ENCODE measurements around the gene MYH7B.

- TF ChIP-seq CTCF (IDR thresholded peaks at IDR 0.05) = no peak
- no peak for TF ChIP-seq POLR2A (IDR thresholded peaks at IDR 0.05)
Observed at GRCh38 chr20:34970846-34971560, 15.3 kb downstream of the MYH7B start.

All from uterus (tissue), 2 donors.